Activated CD4-positive, alpha-beta T cell treated with anti-CD3 and anti-CD28 coated beads for 24 hours (primary cell): Measurements from ENCODE around the gene ARHGAP15.

Source experiments
- DNase-seq, 2 donors: peaks; one replicate each; pipeline ENCODE4 v3.0.0-alpha.2; 2020; ENCODE audit warnings: low read depth in 2 of 2

ARHGAP15 gene

DNA sequence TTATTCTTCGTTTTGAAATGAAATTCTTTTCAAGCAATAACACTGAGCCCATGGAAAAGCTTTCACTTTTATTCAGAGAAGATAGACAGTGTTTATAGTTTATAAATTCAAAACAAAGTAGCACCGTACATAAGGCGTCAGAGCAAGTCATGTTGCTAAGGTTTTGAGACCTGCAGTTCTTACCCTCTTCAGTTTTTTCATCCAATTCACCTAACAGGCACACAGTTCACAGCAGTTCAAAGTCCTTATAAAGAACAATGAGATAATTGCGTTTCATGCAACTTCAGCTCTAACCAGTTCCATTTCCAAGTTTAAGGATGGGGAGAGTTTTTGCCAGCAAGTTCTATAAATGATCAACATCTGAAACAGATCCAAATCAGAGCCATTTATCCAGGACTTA is 96.7 kb downstream of the ARHGAP15 start:
- no peak for DNase-seq

- DNase-seq = no peak
These were observed 97.7 kb downstream of the ARHGAP15 start for GRCh38 chr2:143226714-143227541.

- no peak for DNase-seq
These were observed 100.2 kb downstream of the ARHGAP15 start for GRCh38 chr2:143229411-143229810.

DNA sequence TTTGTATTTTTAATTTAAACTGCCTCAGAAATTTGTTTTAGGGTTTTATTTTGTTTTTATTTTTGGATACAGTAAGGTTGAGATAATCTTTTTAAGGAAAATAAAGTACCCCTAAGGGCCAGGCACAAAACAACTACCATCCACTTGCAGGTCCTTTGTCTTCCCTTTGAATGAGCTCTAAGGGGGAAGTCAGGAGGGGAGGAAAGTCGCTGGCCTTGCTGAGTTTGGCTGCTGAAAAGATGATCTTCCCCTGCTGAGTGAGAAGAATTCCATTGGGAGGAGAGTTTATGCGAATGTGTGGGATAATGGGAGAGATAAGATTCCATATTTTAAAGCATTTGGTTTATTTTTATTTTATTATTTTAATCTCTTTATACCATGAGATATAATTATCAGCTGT is 100.7 kb downstream of the ARHGAP15 start:
- DNase-seq = no peak

DNA sequence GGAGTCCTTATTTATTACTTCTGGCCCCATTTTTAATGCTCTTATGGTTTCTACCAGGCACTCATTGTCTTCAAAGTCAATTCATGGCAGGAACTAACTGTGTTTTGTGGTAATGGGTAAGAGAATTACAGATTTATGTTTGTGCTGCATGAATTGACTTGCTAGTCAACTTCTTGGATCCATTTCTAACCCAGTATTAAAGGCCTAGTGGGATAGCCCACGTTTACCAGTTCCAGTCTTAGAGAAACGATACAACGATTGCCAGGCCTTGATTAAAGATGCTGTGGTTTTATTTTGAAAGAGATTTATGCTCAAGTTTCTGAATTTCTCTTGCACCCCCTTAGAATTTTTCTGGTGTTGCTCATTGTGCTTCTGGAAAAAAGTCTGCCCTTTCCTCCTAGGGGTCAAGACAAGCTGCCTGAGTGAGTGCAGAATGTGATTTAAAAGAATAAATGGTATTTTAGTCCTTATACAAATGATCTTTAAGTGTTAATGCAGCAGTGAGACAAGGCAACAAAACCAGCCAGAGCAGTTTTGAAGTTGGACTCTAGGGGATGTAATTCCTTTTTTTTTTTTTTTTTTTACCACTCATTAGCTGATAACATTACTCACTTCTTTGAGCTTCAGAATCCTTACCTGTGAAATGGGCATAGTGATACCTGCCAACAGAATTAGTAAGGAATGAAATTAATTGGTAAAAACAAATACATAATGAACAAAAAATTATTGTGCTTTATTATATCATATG is 101.5 kb downstream of the ARHGAP15 start:
- no peak for DNase-seq

DNA sequence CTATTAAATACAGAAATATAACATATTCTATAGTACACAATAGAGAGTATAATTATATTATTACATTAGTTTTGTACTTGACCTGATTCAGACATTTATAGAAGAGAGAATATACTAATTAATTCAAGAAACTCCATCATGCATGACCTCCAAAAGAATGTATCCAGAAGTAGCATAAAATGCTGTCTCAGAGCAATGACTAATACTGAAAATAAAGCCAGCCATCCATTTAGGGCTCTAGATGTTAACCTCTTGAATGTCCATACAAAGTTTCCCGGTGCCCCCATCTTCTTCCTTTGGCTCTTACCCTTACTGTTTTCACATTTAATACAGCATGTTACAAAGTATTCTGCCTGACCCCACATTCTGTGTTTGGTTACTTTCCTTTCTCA is 102.0 kb downstream of the ARHGAP15 start:
- DNase-seq = no peak

DNA sequence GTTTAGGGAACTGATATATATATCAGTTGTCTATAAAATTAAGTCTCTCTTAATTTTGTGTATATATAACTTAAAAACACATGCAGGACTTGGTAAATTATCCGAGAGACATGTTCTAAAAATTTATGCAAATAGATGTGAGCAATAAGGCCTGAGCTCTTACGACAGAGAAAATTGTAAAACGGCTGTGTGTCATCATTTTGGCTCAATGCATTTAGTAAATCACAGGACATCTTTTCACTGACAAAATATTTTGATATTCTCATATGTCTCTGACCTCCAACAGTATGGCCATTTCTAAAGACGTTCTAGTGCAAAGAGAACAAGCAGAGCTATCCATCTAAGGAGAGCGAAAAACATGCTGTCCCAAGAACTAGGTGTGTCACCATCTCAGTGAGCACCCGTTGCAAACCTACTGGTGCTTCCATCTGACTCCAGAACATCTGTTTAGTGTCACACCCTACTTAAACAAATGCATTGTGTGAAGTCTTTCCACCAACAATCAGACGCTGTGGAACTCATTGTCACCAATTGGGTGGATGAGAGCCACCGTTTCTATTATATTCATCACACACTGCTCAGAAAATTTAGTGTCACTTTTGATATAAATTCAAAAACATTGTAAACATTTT is 108.0 kb downstream of the ARHGAP15 start:
- no peak for DNase-seq

- DNase-seq = no peak
These were observed 112.3 kb downstream of the ARHGAP15 start for GRCh38 chr2:143241403-143242088.

- DNase-seq = no peak
These were observed 117.0 kb downstream of the ARHGAP15 start for GRCh38 chr2:143246246-143246645.

DNA sequence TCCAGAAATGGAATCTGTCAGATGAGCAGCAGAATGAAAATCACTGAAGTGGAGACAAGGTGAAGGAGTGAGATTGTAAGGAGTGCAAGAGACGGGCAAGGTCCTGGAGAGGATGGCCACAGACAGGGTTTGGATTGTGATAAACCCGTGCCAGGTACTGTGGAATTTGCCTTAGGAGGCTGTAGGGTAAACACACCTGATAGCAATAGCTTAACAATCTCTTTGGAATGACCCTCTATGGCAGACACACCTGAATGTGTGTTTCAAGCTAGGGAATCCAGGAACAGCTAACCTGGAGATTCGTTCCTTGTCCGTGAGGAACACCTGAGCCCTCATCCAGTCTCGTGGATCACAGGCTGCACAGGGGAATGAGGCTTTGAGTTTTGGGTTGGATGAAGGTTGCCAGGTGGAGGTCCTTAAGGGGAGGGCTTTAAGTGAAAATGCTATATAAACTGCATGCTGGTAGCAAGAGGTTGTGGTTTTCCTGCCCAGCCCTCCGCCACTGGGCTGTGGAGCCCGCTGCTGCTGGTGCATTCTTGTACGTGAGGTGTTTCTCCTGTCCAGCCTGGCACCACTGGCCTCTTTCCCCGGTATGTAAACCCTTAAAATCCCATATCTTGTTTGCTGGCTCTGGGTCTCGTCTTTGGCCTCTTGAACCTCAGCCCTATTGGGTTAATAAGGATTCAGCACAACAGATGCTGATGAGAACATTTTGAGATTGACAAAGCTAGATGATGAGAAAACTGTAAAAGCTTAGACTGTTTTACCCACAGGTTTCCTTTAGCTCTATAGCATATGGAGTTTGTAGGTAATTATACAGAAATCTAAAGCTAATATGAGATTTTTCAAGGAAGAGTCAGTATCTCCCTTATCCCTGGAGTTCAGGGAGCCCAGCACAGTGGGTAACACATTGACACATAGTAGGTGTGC is 117.9 kb downstream of the ARHGAP15 start:
- DNase-seq = no peak

DNA sequence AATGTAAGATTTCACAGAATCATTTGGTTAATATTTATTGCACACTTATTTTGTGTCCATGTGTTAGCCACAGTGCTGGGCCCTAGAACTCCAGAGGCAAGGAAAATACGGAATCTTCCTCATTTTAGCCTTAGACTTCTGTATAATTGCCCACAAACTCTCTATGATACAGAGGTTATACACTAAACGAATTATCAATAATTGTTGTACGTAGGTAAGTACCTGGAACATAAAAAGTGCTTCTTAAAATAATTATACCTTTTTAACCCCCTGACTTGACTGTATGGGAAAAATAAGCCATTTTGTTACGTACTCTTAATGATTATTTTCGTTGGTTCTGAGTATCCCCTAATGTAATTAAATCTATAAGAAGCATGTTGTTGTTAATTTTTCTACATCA is 119.4 kb downstream of the ARHGAP15 start:
- no peak for DNase-seq

GRCh38 chr2:143251681-143252080 is 122.5 kb downstream of the ARHGAP15 start:
- no peak for DNase-seq

DNA sequence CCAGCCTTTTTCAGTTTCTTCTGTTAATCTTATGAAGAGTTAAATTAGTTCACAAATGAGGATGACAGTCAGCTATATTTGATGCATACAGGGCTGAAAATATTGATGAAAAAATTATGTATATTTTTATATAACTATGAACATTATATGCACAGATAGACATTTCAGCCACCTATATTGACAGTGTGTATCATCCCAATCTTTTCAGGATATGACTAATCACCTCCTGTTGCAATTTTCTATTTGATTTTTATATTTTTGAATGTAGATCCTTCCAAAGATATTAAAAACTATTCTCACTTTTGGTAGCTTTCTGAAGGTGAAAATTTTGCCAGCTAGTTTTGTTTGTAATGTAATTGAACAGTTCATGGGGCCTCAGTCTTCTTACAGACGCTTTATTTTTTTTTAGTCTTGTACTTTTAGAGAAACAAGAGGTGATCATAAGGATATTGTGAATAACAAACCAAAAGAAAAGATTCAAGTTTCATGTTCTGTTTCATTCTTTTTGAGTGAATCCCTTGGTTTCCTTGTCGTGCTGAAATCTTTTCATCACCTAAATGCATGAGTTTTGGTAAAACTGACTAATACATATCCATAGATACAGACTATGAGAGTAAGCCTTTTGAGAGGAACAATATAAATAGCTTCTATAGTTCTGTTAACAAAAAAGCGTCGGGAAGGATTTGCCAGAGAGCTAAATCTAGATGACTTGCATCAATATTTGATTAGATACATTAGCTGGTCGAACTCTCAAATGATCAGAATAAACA is 123.1 kb downstream of the ARHGAP15 start:
- no peak for DNase-seq

- DNase-seq = no peak
These were observed 124.9 kb downstream of the ARHGAP15 start for GRCh38 chr2:143254110-143254509.

DNA sequence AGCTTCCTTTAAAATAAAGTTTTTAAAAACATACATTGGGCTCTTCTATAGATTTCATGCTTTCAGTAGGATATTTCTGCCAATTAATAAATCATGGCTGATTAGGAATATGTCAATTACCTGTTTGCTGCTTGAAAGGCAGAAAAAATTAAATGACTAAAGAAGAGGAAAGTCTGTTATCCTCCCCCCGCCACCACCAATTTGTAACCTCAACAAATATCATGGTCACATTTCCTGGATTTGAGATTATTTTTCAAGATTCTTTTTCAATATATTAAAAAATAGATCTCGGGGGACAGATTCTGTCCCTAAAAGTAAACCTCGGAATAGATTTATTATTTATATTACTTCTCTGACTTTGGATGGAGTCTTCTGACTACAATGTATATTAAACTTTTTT is 125.9 kb downstream of the ARHGAP15 start:
- DNase-seq = no peak

- DNase-seq = no peak
These were observed 126.7 kb downstream of the ARHGAP15 start for GRCh38 chr2:143255899-143256298.

DNA sequence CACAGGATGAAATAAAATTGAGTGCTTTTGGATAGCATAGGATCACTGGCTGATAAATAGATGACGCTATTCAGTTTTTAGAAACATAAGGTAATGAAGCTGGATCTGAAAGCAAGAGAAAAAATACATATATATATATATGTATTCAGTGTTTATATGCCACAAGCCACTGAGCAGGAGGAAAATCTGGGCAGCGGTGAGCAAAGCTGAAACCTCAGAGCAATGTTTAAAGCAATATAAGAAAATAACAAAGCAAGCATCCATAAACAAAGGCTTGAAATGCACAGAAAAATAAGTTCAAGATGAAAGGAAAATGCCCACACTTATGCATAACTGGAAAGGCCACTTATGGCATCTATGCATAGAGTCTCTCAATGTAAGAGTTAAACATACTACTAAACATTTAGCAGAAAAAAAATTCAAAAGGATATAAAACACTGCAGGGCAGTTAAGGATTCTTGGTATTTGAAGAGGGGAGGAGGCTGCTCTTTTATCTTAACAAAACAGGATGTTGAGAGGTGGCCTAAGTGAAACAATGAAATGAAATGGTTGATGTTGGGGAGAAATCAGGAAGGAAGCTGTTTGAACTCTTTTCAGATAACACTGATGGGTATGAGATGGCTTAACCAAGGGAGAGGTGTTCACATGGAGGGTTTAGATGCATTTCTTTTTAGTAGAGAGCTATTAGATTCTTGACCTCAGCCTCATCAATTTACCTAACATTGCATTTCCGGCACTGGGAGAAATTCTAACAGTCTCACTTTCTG is 129.1 kb downstream of the ARHGAP15 start:
- no peak for DNase-seq

- peak; percentile 52 to 59 for DNase-seq
These were observed 130.2 kb downstream of the ARHGAP15 start for GRCh38 chr2:143259368-143259958.

GRCh38 chr2:143261986-143262385 is 132.8 kb downstream of the ARHGAP15 start:
- no peak for DNase-seq
